Activated CD8-positive, alpha-beta T cell treated with anti-CD3 and anti-CD28 coated beads for 36 hours (primary cell): Measurements from ENCODE around the gene SREBF2. TPM values are rescaled to one million over a fixed set of nuclear protein-coding genes. Genes with fewer than 3 reads are reported as not detected.
"Not testable (repeated sequence)": the region's sequence is repeated elsewhere in the genome, so short reads cannot be mapped to it uniquely, and the experiment has no call there.

Experiments used
- ATAC-seq: fragments of 200-7000 bp; cut with Tn5 transposase; one replicate; pipeline ENCODE4 v1.10.0; 2021; ENCODE audit warnings: mild to moderate bottlenecking, moderate library complexity
- CTCF ChIA-PET: fragments of 350-600 bp; sonication (Branson Sonifier 250); formaldehyde crosslinking; loops from one replicate; lab custom pipeline; 2021; ENCODE audit warnings: antibody characterized with exemption; lab: Charles Lee
- POLR2A ChIA-PET: fragments of 350-600 bp; sonication (Branson Sonifier 250); formaldehyde crosslinking; loops from one replicate; lab custom pipeline; 2021; ENCODE audit warnings: antibody characterized with exemption; lab: Charles Lee
- DNase-seq: peaks from one replicate; pipeline ENCODE4 v3.0.0-alpha.2; 2020
- H3K27ac Mint-ChIP-seq: one replicate; pipeline ENCODE4 v1.8.0; 2021; ENCODE audit warnings: mild to moderate bottlenecking, mixed read lengths
- H3K27me3 Mint-ChIP-seq: one replicate; pipeline ENCODE4 v1.8.0; 2021; ENCODE audit warnings: mixed read lengths
- H3K36me3 Mint-ChIP-seq: one replicate; pipeline ENCODE4 v1.8.0; 2021; ENCODE audit warnings: low read depth, mixed read lengths
- H3K4me1 Mint-ChIP-seq: one replicate; pipeline ENCODE4 v1.8.0; 2021; ENCODE audit warnings: low read depth, mixed read lengths
- H3K4me3 Mint-ChIP-seq: one replicate; pipeline ENCODE4 v1.8.0; 2021; ENCODE audit warnings: mild to moderate bottlenecking, moderate library complexity, mixed read lengths
- H3K9me3 Mint-ChIP-seq: one replicate; pipeline ENCODE4 v1.8.0; 2021; ENCODE audit warnings: mixed read lengths
- intact Hi-C: fragments of 100-400 bp; cut with micrococcal nuclease; formaldehyde crosslinking; loops from one replicate; pipeline ENCODE4 v1.10.0; 2022
- total RNA-seq, 2 experiments: library from RNA; stranded (reverse); gene quantifications; one replicate each; pipeline ENCODE4 v1.2.3, GENCODE V29; 2021
- TF ChIP-seq, protein P1 (sequence below): fragments of 200-600 bp; IDR thresholded peaks from one replicate; pipeline ENCODE4 v1.8.0; 2022; ENCODE audit warnings: antibody characterized with exemption, mild to moderate bottlenecking

The SREBF2 gene
- total RNA-seq, 2 experiments from 2014 or later, result 87.1 to 92.9 TPM

GRCh38 chr22:41947424-41948080, 114.6 kb downstream of the SREBF2 start:
- ChIA-PET POLR2A (interaction anchor here (0.9 to 2.2 kb wide), 11 partner anchors 19 to 508 kb away, joined by 3 to 13 read pairs (median 5); partner anchors contain the start of genes CCDC134, NDUFA6, SNU13 and SREBF2), CTCF (interaction anchor here (0.7 to 2.3 kb wide), 8 partner anchors 9 to 497 kb away, joined by 3 to 19 read pairs (median 6); partner anchors contain the start of gene MEI1)
- Mint-ChIP-seq H3K9me3 (no peaks in the 10 kb centered on the region), H3K27ac (peak overlapping the region; percentile 94), H3K36me3 (peaks cover 32% of the 10 kb centered on the region), H3K4me3 (peak overlapping the region; percentile 88), H3K4me1 (peaks cover 39% of the 10 kb centered on the region), H3K27me3 (no peaks in the 10 kb centered on the region)
- TF ChIP-seq, protein P1, sequence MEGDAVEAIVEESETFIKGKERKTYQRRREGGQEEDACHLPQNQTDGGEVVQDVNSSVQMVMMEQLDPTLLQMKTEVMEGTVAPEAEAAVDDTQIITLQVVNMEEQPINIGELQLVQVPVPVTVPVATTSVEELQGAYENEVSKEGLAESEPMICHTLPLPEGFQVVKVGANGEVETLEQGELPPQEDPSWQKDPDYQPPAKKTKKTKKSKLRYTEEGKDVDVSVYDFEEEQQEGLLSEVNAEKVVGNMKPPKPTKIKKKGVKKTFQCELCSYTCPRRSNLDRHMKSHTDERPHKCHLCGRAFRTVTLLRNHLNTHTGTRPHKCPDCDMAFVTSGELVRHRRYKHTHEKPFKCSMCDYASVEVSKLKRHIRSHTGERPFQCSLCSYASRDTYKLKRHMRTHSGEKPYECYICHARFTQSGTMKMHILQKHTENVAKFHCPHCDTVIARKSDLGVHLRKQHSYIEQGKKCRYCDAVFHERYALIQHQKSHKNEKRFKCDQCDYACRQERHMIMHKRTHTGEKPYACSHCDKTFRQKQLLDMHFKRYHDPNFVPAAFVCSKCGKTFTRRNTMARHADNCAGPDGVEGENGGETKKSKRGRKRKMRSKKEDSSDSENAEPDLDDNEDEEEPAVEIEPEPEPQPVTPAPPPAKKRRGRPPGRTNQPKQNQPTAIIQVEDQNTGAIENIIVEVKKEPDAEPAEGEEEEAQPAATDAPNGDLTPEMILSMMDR, result no peak
- no peak for DNase-seq
- no peak for ATAC-seq
- intact Hi-C loops, result loop anchor here (10.0 kb wide), 1 partner anchor 127 kb away; the partner anchor contains the start of genes NAGA, PHETA2 and SMDT1

- DNase-seq (no peak), ATAC-seq (no peak)
- H3K27ac Mint-ChIP-seq, result no peak overlapping the region
- peak overlapping the region; percentile 88 for H3K4me3 Mint-ChIP-seq
- POLR2A ChIA-PET, result interaction anchor here (0.9 to 2.5 kb wide), 3 partner anchors 8 to 132 kb away, joined by 3 to 15 read pairs (median 3); partner anchors contain the start of gene SREBF2
- H3K9me3 Mint-ChIP-seq, result no peaks in the 10 kb centered on the region
- intact Hi-C loops, result loop anchor here (10.0 kb wide), 1 partner anchor 127 kb away; the partner anchor contains the start of genes NAGA, PHETA2 and SMDT1
- peaks cover 34% of the 10 kb centered on the region for H3K4me1 Mint-ChIP-seq
- H3K36me3 Mint-ChIP-seq, result peaks cover 27% of the 10 kb centered on the region
- CTCF ChIA-PET, result interaction anchor here (0.9 to 2.0 kb wide), 2 partner anchors 10 to 250 kb away, joined by 3 to 7 read pairs; no protein-coding TSS in a partner anchor
- no peaks in the 10 kb centered on the region for H3K27me3 Mint-ChIP-seq
- TF ChIP-seq, protein P1, result no peak
Observed at GRCh38 chr22:41948142-41948541, 115.2 kb downstream of the SREBF2 start.

- CTCF ChIA-PET, result interaction anchor here (0.9 to 2.0 kb wide), 4 partner anchors 8 to 251 kb away, joined by 3 to 7 read pairs (median 5); no protein-coding TSS in a partner anchor
- H3K4me3 Mint-ChIP-seq, result peak overlapping the region; percentile 88
- not testable (repeated sequence) for H3K27ac Mint-ChIP-seq
Observed at GRCh38 chr22:41948928-41949296, 116.0 kb downstream of the SREBF2 start.

DNA sequence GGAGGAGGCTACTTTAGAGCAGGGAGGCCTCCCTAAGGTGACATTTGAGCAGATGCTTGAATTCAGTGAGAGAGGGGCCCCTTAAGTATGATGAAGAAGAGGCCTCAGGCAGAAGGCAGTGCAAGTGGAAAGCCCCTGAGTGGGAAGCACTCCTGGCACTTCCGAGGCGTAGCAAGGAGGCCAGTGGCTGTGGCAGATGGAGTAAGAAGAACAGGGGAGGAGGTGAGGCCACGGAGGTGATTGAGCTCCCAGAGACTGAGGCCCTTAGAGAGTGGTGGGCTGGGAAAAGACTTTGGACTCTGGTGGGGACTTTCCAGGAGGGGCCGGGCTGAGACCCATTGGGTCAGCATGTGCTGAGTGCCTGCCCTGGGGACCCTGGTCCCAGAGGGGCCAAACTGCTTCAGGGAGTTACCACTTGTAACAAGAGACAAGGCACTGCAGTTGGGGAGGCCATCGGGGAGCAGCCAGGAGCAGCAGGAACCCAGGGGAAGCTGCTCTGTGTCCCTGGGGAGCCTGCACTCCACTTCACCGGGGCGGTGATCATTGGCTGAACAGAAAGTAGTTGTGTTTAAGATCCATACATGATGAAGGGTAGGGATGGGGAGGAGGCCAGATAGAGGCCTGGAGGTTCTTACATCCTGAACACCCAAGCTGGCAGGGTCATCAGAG, 116.5 kb downstream of the SREBF2 start:
- no peak overlapping the region for H3K27ac Mint-ChIP-seq
- POLR2A ChIA-PET, result interaction anchor here (2.5 kb wide), 1 partner anchor 9 kb away, joined by 15 read pairs; no protein-coding TSS in a partner anchor
- TF ChIP-seq, protein P1, result no peak
- intact Hi-C loops, result loop anchor here (10.0 kb wide), 1 partner anchor 125 kb away; the partner anchor contains the start of genes NAGA, PHETA2 and SMDT1
- H3K9me3 Mint-ChIP-seq, result no peaks in the 10 kb centered on the region
- CTCF ChIA-PET, result interaction anchor here (1.0 to 2.0 kb wide), 4 partner anchors 8 to 91 kb away, joined by 3 to 7 read pairs (median 5); no protein-coding TSS in a partner anchor
- peaks cover 24% of the 10 kb centered on the region for H3K4me1 Mint-ChIP-seq
- peaks cover 16% of the 10 kb centered on the region for H3K36me3 Mint-ChIP-seq
- ATAC-seq (no peak), DNase-seq (no peak)
- peak overlapping the region; percentile 88 for H3K4me3 Mint-ChIP-seq
- H3K27me3 Mint-ChIP-seq, result no peaks in the 10 kb centered on the region

More at GRCh38 chr22:41948928-41949296, 116.0 kb downstream of the SREBF2 start:
- Mint-ChIP-seq H3K4me1 (peaks cover 27% of the 10 kb centered on the region), H3K36me3 (peaks cover 19% of the 10 kb centered on the region)
- not testable (repeated sequence) for H3K27me3 Mint-ChIP-seq, ATAC-seq, H3K9me3 Mint-ChIP-seq, DNase-seq
- intact Hi-C loops, result loop anchor here (10.0 kb wide), 1 partner anchor 126 kb away; the partner anchor contains the start of genes NAGA, PHETA2 and SMDT1
- POLR2A ChIA-PET, result interaction anchor here (1.2 to 2.5 kb wide), 2 partner anchors 9 to 132 kb away, joined by 3 to 15 read pairs; no protein-coding TSS in a partner anchor

DNA sequence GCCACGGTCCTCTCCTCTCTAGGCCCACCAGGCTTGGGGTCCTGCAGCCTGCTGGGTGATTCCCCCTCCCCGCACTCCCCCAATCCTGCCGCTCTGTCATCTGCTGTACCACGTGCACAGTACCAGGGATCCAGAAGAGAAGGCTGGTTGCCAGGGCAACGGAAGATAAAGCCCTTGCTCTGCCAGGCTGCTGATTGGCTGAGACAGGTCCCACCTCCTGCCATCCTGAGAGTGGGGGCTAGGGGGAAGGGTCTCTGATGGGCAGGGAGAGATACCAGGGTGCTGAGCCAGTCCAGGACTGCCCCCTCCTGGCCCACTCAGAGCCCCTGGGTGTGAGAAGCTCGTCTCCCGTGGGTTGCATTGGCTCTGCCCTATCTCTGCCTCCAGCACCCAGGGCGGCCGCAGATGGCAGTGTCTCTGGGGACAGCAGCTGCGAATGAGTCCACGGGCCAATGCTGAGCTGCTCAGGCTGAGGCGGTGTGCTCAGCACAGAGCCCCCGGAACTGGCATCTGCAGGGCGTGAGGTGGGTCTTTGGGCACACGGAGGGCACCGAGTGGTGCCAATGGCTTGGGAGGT, 119.1 kb downstream of the SREBF2 start, which contains the start of gene SMIM45:
Gene SMIM45 (plus strand): TSS at position 253 of the 577 bp plus-strand sequence.
- Mint-ChIP-seq H3K9me3 (no peaks in the 10 kb centered on the region), H3K4me1 (peaks cover 16% of the 10 kb centered on the region), H3K36me3 (no peaks in the 10 kb centered on the region), H3K27me3 (no peaks in the 10 kb centered on the region), H3K27ac (no peak within 1 kb of the TSS), H3K4me3 (no peak within 1 kb of the TSS)
- CTCF ChIA-PET, result no interaction called here
- POLR2A ChIA-PET, result interaction anchor here (1.1 to 1.4 kb wide), 2 partner anchors 8 to 139 kb away, joined by 4 read pairs; partner anchors contain the start of gene NDUFA6
- intact Hi-C loops, result no loop called here
- ATAC-seq (no peak), DNase-seq (no peak)
- TF ChIP-seq, protein P1, result no peak
